OCI-LY1 (cell line): Measurements from ENCODE around the gene NSDHL.
A peak's percentile ranks its signal among the peaks of the same experiment; 100 is the strongest.
"Not testable (repeated sequence)": the region's sequence is repeated elsewhere in the genome, so short reads cannot be mapped to it uniquely, and the experiment has no call there.

Source experiments
- H2AFZ ChIP-seq: fragments of 200-600 bp; sonication (generic), shearing (Covaris generic); 2 replicates; pipeline ENCODE4 v1.6.0; 2014; ENCODE audit warnings: antibody characterized with exemption, mild to moderate bottlenecking, low read length
- H3F3A ChIP-seq: fragments of 200-600 bp; sonication (generic), shearing (Covaris generic); 2 replicates; pipeline ENCODE4 v1.6.0; 2014; ENCODE audit warnings: mild to moderate bottlenecking, antibody characterized with exemption, low read length, moderate library complexity; ENCODE audit not compliant: insufficient read depth
- H3K27ac ChIP-seq: fragments of 200-600 bp; sonication (generic); 2 replicates; pipeline ENCODE4 v1.5.1; 2014; ENCODE audit warnings: low read length, mixed run types, mild to moderate bottlenecking, low read depth; ENCODE audit not compliant: poor library complexity, severe bottlenecking
- H3K27me3 ChIP-seq: fragments of 200-600 bp; sonication (generic); 2 replicates; pipeline ENCODE4 v1.6.0; 2014; ENCODE audit warnings: antibody characterized with exemption, mild to moderate bottlenecking, low read length, moderate library complexity; ENCODE audit not compliant: insufficient read depth
- H3K36me3 ChIP-seq: fragments of 200-600 bp; sonication (generic); 2 replicates; pipeline ENCODE4 v1.6.1; 2014; ENCODE audit warnings: mild to moderate bottlenecking, antibody characterized with exemption, low read length, moderate library complexity, mixed read lengths; ENCODE audit not compliant: insufficient read depth
- H3K4me1 ChIP-seq: fragments of 200-600 bp; sonication (generic); 2 replicates; pipeline ENCODE4 v1.5.1; 2014; ENCODE audit warnings: mild to moderate bottlenecking, low read length, moderate library complexity; ENCODE audit not compliant: insufficient read depth, severe bottlenecking
- H3K4me2 ChIP-seq: fragments of 200-600 bp; sonication (generic), shearing (Covaris generic); 2 replicates; pipeline ENCODE4 v1.6.1; 2014; ENCODE audit warnings: low read length
- H3K4me3 ChIP-seq: fragments of 200-600 bp; sonication (generic); 2 replicates; pipeline ENCODE4 v1.5.1; 2014; ENCODE audit warnings: low read length, low read depth, mild to moderate bottlenecking, mixed read lengths; ENCODE audit not compliant: poor library complexity, severe bottlenecking
- H3K79me2 ChIP-seq: fragments of 200-600 bp; shearing (Covaris generic); 2 replicates; pipeline ENCODE4 v1.6.1; 2016; ENCODE audit warnings: mixed run types, low read length, mixed read lengths; ENCODE audit not compliant: insufficient read depth
- H3K9ac ChIP-seq: fragments of 200-600 bp; sonication (generic), shearing (Covaris generic); 2 replicates; pipeline ENCODE4 v1.6.1; 2014; ENCODE audit warnings: mild to moderate bottlenecking, low read length, mixed read lengths
- H3K9me2 ChIP-seq: fragments of 200-600 bp; sonication (generic), shearing (Covaris generic); 2 replicates; pipeline ENCODE4 v1.6.1; 2014; ENCODE audit warnings: low read depth, mild to moderate bottlenecking, low read length, mixed read lengths
- H3K9me3 ChIP-seq: fragments of 200-600 bp; shearing (Covaris generic); 2 replicates; pipeline ENCODE4 v1.6.1; 2014; ENCODE audit warnings: low read length, mixed read lengths
- H4K20me1 ChIP-seq: fragments of 200-600 bp; sonication (generic), shearing (Covaris generic); 2 replicates; pipeline ENCODE4 v1.6.0; 2016; ENCODE audit warnings: mild to moderate bottlenecking, low read length; ENCODE audit not compliant: insufficient read depth
- CTCF ChIP-seq: fragments of 200-600 bp; sonication (generic), shearing (Covaris generic); IDR thresholded peaks from 2 replicates; pipeline ENCODE4 v1.5.1; 2017; ENCODE audit warnings: mild to moderate bottlenecking, antibody characterized with exemption, low read length, moderate library complexity, mixed read lengths
- EZH2 ChIP-seq: fragments of 200-600 bp; sonication (generic), shearing (Covaris generic); IDR thresholded peaks from 2 replicates; pipeline ENCODE4 v1.8.0; 2017; ENCODE audit warnings: borderline replicate concordance, mixed run types, mild to moderate bottlenecking, antibody characterized with exemption, low read length, moderate library complexity, mixed read lengths

The NSDHL gene

DNA sequence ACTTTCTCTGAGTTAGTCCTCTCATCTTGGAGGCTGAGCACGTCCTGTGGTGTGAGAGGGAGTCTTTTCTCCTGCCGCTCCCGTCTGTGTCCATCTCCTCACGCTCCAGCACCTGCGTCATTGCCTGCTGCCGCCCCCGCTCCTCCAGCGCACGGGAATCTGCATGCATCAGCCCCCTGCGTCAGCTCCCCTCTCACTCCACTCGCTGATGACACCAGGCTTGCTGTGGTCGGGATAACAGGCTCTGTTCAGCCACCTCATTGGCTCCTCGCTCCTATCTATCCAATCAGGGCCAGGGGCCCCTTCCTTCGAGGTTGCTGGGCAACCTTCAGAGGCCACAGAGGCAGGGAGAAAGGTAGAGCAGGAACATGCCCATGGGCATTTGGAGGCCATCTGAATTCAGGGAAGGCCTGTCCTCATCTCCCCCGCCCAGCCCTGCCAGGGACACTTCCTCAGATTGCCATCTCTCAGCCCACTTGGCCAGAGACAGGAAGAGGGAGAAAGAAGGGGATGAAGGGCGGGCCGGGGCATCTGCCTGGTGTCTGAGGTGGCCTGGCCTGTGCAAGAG lies 76.3 kb downstream of the NSDHL start:
- no peak overlapping the region for H3K4me2 ChIP-seq
- H2AFZ ChIP-seq: no peak overlapping the region
- H4K20me1 ChIP-seq: no peaks in the 10 kb centered on the region
- no peaks in the 10 kb centered on the region for H3K79me2 ChIP-seq
- no peaks in the 10 kb centered on the region for H3K36me3 ChIP-seq
- H3K4me3 ChIP-seq: no peak overlapping the region
- H3K9me2 ChIP-seq: no peaks in the 10 kb centered on the region
- no peaks in the 10 kb centered on the region for H3F3A ChIP-seq
- no peak for TF ChIP-seq CTCF
- TF ChIP-seq EZH2: no peak
- no peaks in the 10 kb centered on the region for H3K9me3 ChIP-seq
- H3K9ac ChIP-seq: no peak overlapping the region
- H3K4me1 ChIP-seq: no peaks in the 10 kb centered on the region
- no peak overlapping the region for H3K27ac ChIP-seq
- no peaks in the 10 kb centered on the region for H3K27me3 ChIP-seq

- no peaks in the 10 kb centered on the region for H3K9me3 ChIP-seq
- no peaks in the 10 kb centered on the region for H3K9me2 ChIP-seq
- no peaks in the 10 kb centered on the region for H3K36me3 ChIP-seq
- H3K79me2 ChIP-seq: no peaks in the 10 kb centered on the region
- no peak overlapping the region for H3K4me3 ChIP-seq
- H3K4me2 ChIP-seq: no peak overlapping the region
- no peak overlapping the region for H3K27ac ChIP-seq
- TF ChIP-seq CTCF (no peak), EZH2 (no peak)
- H3K9ac ChIP-seq: no peak overlapping the region
- H3F3A ChIP-seq: no peaks in the 10 kb centered on the region
- no peaks in the 10 kb centered on the region for H3K27me3 ChIP-seq
- no peak overlapping the region for H2AFZ ChIP-seq
- H3K4me1 ChIP-seq: no peaks in the 10 kb centered on the region
- no peaks in the 10 kb centered on the region for H4K20me1 ChIP-seq
These were observed 77.6 kb downstream of the NSDHL start for GRCh38 chrX:152908486-152908885.

DNA sequence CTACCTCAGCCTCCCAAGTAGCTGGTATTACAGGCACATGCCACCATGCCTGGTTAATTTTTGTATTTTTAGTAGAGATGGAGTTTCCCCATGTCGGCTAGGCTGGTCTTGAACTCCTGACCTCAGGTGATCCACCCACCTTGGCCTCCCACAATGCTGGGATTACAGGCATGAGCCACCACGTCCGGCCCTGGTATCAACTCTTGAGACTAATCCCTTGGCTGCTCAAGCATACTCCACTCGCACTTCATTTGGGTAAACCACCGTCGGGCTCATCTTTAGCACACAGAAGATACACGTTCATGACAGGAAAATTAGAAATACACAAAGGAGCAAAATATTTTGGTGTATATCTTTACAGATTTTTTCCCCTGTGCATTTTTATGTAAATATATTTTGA lies 79.2 kb downstream of the NSDHL start:
- not testable (repeated sequence) for H3K4me1 ChIP-seq, H2AFZ ChIP-seq, H3K4me2 ChIP-seq, H3K9me2 ChIP-seq, H4K20me1 ChIP-seq, H3F3A ChIP-seq, H3K4me3 ChIP-seq, H3K9me3 ChIP-seq, H3K9ac ChIP-seq, H3K36me3 ChIP-seq, H3K27me3 ChIP-seq, H3K27ac ChIP-seq, H3K79me2 ChIP-seq

GRCh38 chrX:152912106-152912505 lies 81.2 kb downstream of the NSDHL start:
- Histone ChIP-seq H3K79me2 (no peaks in the 10 kb centered on the region), H3K4me2 (no peak overlapping the region), H3F3A (no peaks in the 10 kb centered on the region), H3K9ac (no peak overlapping the region), H4K20me1 (no peaks in the 10 kb centered on the region), H3K9me2 (no peaks in the 10 kb centered on the region), H3K4me3 (no peak overlapping the region), H3K9me3 (no peaks in the 10 kb centered on the region), H3K27ac (no peak overlapping the region), H2AFZ (no peak overlapping the region), H3K36me3 (no peaks in the 10 kb centered on the region), H3K27me3 (no peaks in the 10 kb centered on the region), H3K4me1 (no peaks in the 10 kb centered on the region)
- TF ChIP-seq EZH2 (no peak), CTCF (peak; percentile 21; the same call in 1 of the 2 replicates)
